SK-N-MC (cell line): ENCODE results near the gene CLCN6.

Experiments
- EZH2 ChIP-seq: fragments of 200-600 bp; sonication (generic); IDR thresholded peaks from one replicate; pipeline ENCODE4 v1.6.1; 2017; ENCODE audit warnings: antibody characterized with exemption
- FOXP2 ChIP-seq: optimal IDR thresholded peaks from 2 replicates; pipeline ENCODE3; 2011; ENCODE audit warnings: mild to moderate bottlenecking, moderate library complexity; ENCODE audit not compliant: insufficient read depth; ENCODE audit errors: extremely low read length, control extremely low read depth
- POLR2AphosphoS5 ChIP-seq: IDR thresholded peaks from 2 replicates; pipeline ENCODE4 v1.6.1; 2012; ENCODE audit warnings: mild to moderate bottlenecking, low read depth, low read length, borderline replicate concordance

GRCh38 chr1:11790880-11791715 lies 14.9 kb upstream of the CLCN6 start:
- TF ChIP-seq POLR2AphosphoS5 (no peak), EZH2 (no peak), FOXP2 (no peak)
